SJSA1 (cell line): Measurements from ENCODE around the gene SPECC1L. TPM values are rescaled to one million over a fixed set of nuclear protein-coding genes. Genes with fewer than 3 reads are reported as not detected.

Source experiments
- DNase-seq, 2 experiments: peaks; one replicate each; pipeline ENCODE4 v3.0.0-alpha.2; 2015 to 2020; ENCODE audit warnings: low spot score in 2 of 2, low read depth in 1 of 2
- H3K27ac ChIP-seq: fragments of 250-450 bp; sonication (Bioruptor Pico); 2 replicates; pipeline ENCODE4 v1.5.1; 2020; ENCODE audit warnings: mild to moderate bottlenecking, moderate library complexity
- H3K27me3 ChIP-seq: fragments of 250-450 bp; sonication (Bioruptor Pico); replicated peaks from 2 replicates; pipeline ENCODE4 v1.5.1; 2020; ENCODE audit warnings: mild to moderate bottlenecking, moderate library complexity
- H3K36me3 ChIP-seq: fragments of 250-450 bp; sonication (Bioruptor Pico); 2 replicates; pipeline ENCODE4 v1.5.1; 2020; ENCODE audit warnings: mild to moderate bottlenecking
- H3K4me1 ChIP-seq: fragments of 250-450 bp; sonication (Bioruptor Pico); replicated peaks from 2 replicates; pipeline ENCODE4 v1.6.1; 2021; ENCODE audit warnings: mild to moderate bottlenecking
- H3K4me3 ChIP-seq: fragments of 250-450 bp; sonication (Bioruptor Pico); 2 replicates; pipeline ENCODE4 v1.5.1; 2020; ENCODE audit warnings: mild to moderate bottlenecking
- H3K9me3 ChIP-seq: fragments of 250-450 bp; sonication (Bioruptor Pico); replicated peaks from 2 replicates; pipeline ENCODE4 v1.5.1; 2020; ENCODE audit warnings: mild to moderate bottlenecking
- total RNA-seq: library from RNA; depleted of rRNA; stranded (reverse); fragments of >200 nt; shearing (Covaris generic); gene quantifications from 2 replicates; pipeline ENCODE4 v1.2.3, GENCODE V29; 2014; rRNA removed

Gene SPECC1L, protein sequence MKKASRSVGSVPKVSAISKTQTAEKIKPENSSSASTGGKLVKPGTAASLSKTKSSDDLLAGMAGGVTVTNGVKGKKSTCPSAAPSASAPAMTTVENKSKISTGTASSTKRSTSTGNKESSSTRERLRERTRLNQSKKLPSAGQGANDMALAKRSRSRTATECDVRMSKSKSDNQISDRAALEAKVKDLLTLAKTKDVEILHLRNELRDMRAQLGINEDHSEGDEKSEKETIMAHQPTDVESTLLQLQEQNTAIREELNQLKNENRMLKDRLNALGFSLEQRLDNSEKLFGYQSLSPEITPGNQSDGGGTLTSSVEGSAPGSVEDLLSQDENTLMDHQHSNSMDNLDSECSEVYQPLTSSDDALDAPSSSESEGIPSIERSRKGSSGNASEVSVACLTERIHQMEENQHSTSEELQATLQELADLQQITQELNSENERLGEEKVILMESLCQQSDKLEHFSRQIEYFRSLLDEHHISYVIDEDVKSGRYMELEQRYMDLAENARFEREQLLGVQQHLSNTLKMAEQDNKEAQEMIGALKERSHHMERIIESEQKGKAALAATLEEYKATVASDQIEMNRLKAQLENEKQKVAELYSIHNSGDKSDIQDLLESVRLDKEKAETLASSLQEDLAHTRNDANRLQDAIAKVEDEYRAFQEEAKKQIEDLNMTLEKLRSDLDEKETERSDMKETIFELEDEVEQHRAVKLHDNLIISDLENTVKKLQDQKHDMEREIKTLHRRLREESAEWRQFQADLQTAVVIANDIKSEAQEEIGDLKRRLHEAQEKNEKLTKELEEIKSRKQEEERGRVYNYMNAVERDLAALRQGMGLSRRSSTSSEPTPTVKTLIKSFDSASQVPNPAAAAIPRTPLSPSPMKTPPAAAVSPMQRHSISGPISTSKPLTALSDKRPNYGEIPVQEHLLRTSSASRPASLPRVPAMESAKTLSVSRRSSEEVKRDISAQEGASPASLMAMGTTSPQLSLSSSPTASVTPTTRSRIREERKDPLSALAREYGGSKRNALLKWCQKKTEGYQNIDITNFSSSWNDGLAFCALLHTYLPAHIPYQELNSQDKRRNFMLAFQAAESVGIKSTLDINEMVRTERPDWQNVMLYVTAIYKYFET
- total RNA-seq: 34.0 and 42.4 TPM in 2 replicates

DNA sequence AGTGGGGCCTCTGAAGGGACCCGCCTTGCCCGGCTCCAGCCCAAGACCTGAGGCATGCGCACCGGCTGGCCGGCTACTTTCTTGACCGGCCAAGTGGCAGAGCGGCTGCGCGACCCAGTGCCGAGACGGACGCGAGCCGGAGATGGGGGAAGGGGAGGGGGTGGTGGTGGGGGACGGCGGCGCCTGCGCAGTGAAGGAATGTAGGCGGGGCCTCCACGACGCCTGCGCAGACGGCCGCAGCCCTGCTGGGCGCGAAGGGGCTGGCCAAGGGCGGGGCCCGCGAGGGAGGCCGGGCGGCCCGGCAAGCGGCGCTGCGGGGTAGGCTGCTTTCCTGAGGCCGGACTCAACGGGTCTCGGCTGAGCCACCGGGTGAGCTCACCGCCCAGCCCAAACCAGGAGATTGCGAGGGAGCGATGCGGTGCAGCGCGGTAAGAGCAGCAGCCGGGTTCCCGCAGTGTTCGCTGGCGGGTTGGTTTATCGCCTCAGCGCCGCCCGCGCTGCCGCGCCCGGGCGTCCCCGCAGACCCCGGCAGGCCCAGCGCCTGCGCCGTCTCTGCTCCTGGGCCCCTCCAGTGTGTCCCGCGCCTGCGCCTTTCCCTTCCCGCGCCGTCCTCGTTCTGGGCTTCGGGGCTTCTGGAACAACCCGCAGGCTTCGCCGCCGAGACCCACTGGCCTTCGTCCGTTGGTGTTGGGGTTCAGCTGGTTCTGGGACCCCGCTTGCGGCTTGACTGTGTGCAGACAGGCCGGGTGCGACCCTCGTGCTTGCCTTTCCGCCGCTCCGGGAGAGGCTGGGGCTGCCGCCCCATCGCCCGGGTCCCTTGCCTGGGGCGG lies at the start of gene SPECC1L:
Gene SPECC1L, plus strand, starts transcription at position 276 of the 830 bp plus-strand sequence. CDS start 31,401 bp downstream, outside the sequence.
- H3K4me3 ChIP-seq: peak within 1 kb of the TSS; percentile 96
- H3K9me3 ChIP-seq: no peaks in the 10 kb centered on the region
- H3K36me3 ChIP-seq: peaks cover 9% of the 10 kb centered on the region
- H3K27ac ChIP-seq: peak within 1 kb of the TSS; percentile 66
- H3K27me3 ChIP-seq: no peaks in the 10 kb centered on the region
- DNase-seq: peak; percentile 94 to 97
- H3K4me1 ChIP-seq: peaks cover 6% of the 10 kb centered on the region

GRCh38 chr22:24224468-24224867 lies 46.2 kb upstream of the SPECC1L start:
- Histone ChIP-seq H3K4me1 (no peaks in the 10 kb centered on the region), H3K27me3 (no peaks in the 10 kb centered on the region)
- DNase-seq: no peak

DNA sequence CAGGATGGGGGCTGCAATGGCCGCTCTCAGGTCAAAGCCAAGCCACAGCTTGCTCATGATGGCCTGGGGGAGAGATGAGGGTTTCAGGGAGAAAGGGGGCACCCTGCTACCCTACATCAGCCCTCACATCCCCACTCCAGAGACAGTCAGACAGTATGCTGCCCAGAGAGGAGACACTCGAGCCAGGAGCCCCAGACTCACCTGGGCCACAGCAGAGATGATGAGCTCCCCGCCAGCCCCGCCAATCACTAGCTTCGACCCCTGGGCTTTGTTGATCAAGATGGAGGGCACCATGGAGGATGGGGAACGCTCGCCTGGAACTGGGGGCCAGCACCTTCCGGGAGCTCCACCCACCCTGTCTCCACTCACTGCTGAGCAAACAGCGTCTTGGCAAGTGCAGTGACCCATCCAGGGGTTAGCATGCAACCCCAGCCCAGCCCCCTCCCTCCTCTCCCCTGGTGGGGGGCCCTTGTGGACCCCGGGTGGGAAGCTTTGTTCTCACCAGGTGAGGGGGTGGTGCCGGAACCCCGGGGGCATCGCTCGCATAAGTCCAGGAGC lies 45.5 kb upstream of the SPECC1L start:
- Histone ChIP-seq H3K27ac (no peak overlapping the region), H3K4me1 (no peaks in the 10 kb centered on the region), H3K36me3 (peaks cover 4% of the 10 kb centered on the region; the same call in 1 of the 2 replicates), H3K9me3 (peaks cover 6% of the 10 kb centered on the region; the same call in 1 of the 2 replicates), H3K27me3 (no peaks in the 10 kb centered on the region), H3K4me3 (no peak overlapping the region)
- DNase-seq: no peak

More at GRCh38 chr22:24224468-24224867, 46.2 kb upstream of the SPECC1L start:
- H3K9me3 ChIP-seq: peaks cover 6% of the 10 kb centered on the region; the same call in 1 of the 2 replicates
- H3K4me3 ChIP-seq: no peak overlapping the region
- H3K36me3 ChIP-seq: peaks cover 4% of the 10 kb centered on the region; the same call in 1 of the 2 replicates
- no peak overlapping the region for H3K27ac ChIP-seq

GRCh38 chr22:24225951-24226350 lies 44.7 kb upstream of the SPECC1L start:
- H3K27me3 ChIP-seq: no peaks in the 10 kb centered on the region
- H3K4me3 ChIP-seq: no peak overlapping the region
- H3K9me3 ChIP-seq: peaks cover 6% of the 10 kb centered on the region; the same call in 1 of the 2 replicates
- no peaks in the 10 kb centered on the region for H3K4me1 ChIP-seq
- H3K27ac ChIP-seq: no peak overlapping the region
- no peak for DNase-seq
- H3K36me3 ChIP-seq: peaks cover 4% of the 10 kb centered on the region; the same call in 1 of the 2 replicates

- Histone ChIP-seq H3K9me3 (no peaks in the 10 kb centered on the region), H3K4me3 (no peak overlapping the region)
- no peak for DNase-seq
Observed at GRCh38 chr22:24230911-24231656, 39.5 kb upstream of the SPECC1L start.

GRCh38 chr22:24231706-24232105 lies 38.9 kb upstream of the SPECC1L start:
- H3K4me3 ChIP-seq: no peak overlapping the region
- H3K4me1 ChIP-seq: no peaks in the 10 kb centered on the region
- H3K27ac ChIP-seq: no peak overlapping the region
- no peaks in the 10 kb centered on the region for H3K36me3 ChIP-seq
- no peaks in the 10 kb centered on the region for H3K9me3 ChIP-seq
- no peaks in the 10 kb centered on the region for H3K27me3 ChIP-seq
- DNase-seq: no peak

More at GRCh38 chr22:24230911-24231656, 39.5 kb upstream of the SPECC1L start:
- H3K27ac ChIP-seq: no peak overlapping the region
- H3K4me1 ChIP-seq: no peaks in the 10 kb centered on the region
- H3K27me3 ChIP-seq: no peaks in the 10 kb centered on the region
- no peaks in the 10 kb centered on the region for H3K36me3 ChIP-seq

DNA sequence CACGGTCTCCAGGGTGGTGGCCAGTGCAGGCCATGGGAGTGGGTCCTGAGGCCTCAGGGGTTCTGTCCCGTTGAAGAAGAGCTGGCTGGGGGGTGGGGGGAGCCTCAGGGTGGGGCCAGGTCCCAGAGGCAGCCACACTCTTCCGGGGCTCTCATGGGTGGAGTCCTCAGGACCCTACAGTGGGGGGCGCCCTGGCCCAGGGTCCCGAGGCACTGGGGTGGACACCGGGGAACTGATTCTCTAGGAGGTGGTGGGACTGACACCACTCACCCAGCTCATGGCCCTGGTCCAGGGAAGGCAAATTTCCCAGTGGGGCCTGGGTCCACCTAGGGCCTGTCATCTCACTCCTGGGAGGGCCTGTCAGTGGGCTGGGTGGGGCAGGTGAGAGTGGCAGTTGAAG lies 38.5 kb upstream of the SPECC1L start:
- Histone ChIP-seq H3K4me1 (no peaks in the 10 kb centered on the region), H3K27ac (no peak overlapping the region), H3K4me3 (no peak overlapping the region), H3K27me3 (no peaks in the 10 kb centered on the region), H3K9me3 (no peaks in the 10 kb centered on the region), H3K36me3 (no peaks in the 10 kb centered on the region)
- DNase-seq: no peak

DNA sequence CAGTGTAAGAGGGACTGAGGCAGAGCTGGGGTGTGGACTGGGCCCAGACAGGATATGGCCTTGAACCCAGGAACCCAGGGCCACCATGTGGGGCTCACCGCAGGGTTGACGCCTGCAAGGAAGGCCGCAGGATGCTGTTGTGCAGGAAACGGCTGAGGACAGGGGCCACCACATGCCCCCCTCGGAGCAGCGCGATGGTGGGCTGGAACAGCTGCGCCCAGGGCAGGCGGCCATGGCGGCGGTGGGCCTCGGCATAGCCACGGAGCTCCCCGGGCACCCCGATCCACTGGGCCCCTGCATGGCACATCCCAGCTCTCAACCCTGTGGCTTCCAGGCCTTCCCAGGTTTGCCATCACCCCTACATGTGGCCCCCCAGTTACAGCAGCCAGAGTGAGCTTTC lies 37.9 kb upstream of the SPECC1L start:
- Histone ChIP-seq H3K27ac (no peak overlapping the region), H3K36me3 (no peaks in the 10 kb centered on the region), H3K4me3 (no peak overlapping the region), H3K9me3 (no peaks in the 10 kb centered on the region), H3K4me1 (no peaks in the 10 kb centered on the region), H3K27me3 (no peaks in the 10 kb centered on the region)
- no peak for DNase-seq

- Histone ChIP-seq H3K4me1 (0 out of 2 replicates have a peak, but pooled peaks cover 2% of the 10 kb centered on the region), H3K9me3 (no peaks in the 10 kb centered on the region)
Observed at GRCh38 chr22:24233235-24233634, 37.4 kb upstream of the SPECC1L start.

GRCh38 chr22:24233816-24234215 lies 36.8 kb upstream of the SPECC1L start:
- Histone ChIP-seq H3K27me3 (no peaks in the 10 kb centered on the region), H3K27ac (no peak overlapping the region), H3K4me3 (no peak overlapping the region), H3K9me3 (no peaks in the 10 kb centered on the region), H3K36me3 (no peaks in the 10 kb centered on the region), H3K4me1 (0 out of 2 replicates have a peak, but pooled peaks cover 3% of the 10 kb centered on the region)
- DNase-seq: no peak

More at GRCh38 chr22:24233235-24233634, 37.4 kb upstream of the SPECC1L start:
- Histone ChIP-seq H3K27ac (no peak overlapping the region), H3K27me3 (no peaks in the 10 kb centered on the region), H3K4me3 (no peak overlapping the region), H3K36me3 (no peaks in the 10 kb centered on the region)
- no peak for DNase-seq

DNA sequence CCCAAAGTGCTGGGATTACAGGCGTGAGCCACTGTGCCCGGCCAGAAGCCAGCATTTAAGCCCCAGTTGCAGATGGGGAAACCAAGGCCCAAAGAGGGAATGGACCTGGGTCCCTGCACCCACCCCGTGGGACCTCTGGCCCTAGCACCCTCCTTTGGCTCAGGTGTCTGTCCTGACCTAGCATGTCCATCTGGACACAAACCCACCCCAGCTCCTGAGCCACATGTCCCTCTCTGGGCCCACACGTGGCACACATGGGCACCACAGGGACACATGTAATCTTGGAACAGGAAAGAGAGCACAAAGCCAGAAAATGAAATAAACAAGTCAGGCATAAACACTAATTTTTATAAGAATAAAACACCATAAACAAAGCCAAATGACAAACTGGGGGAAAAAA lies 35.3 kb upstream of the SPECC1L start:
- H3K4me1 ChIP-seq: 0 out of 2 replicates have a peak, but pooled peaks cover 3% of the 10 kb centered on the region
- H3K4me3 ChIP-seq: no peak overlapping the region
- no peaks in the 10 kb centered on the region for H3K9me3 ChIP-seq
- H3K36me3 ChIP-seq: no peaks in the 10 kb centered on the region
- no peak for DNase-seq
- no peaks in the 10 kb centered on the region for H3K27me3 ChIP-seq
- no peak overlapping the region for H3K27ac ChIP-seq

DNA sequence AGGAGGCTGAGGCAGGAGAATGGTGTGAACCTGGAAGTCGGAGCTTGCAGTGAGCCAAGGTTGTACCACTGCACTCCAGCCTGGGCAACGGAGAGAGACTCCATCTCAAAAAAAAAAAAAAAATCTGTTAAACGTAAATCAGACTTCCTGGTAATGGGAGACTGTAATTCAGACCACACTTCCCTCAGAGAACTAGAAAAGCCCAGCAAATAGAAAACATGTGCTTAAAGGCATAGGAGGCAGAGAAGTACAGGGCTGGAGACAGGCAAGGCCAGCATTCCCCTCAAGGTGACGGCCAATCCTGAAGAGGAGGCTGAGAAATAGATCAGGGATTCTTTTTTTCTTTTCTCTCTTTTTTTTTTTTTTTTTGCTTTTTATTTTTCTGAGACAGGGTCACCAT lies 34.0 kb upstream of the SPECC1L start:
- Histone ChIP-seq H3K36me3 (no peaks in the 10 kb centered on the region), H3K9me3 (no peaks in the 10 kb centered on the region), H3K27ac (no peak overlapping the region), H3K4me1 (0 out of 2 replicates have a peak, but pooled peaks cover 3% of the 10 kb centered on the region), H3K27me3 (no peaks in the 10 kb centered on the region), H3K4me3 (no peak overlapping the region)
- DNase-seq: no peak
